Loucy (cell line): ENCODE data around the gene ST8SIA5.

ENCODE experiments used
- H2AFZ ChIP-seq: fragments of 200-600 bp; sonication (generic); 2 replicates; pipeline ENCODE4 v1.6.0; 2016; ENCODE audit warnings: antibody characterized with exemption, mild to moderate bottlenecking, low read length, moderate library complexity
- H3F3A ChIP-seq: fragments of 200-600 bp; 2 replicates; pipeline ENCODE4 v1.6.0; 2016; ENCODE audit warnings: antibody characterized with exemption, low read depth, mild to moderate bottlenecking
- H3K27me3 ChIP-seq: fragments of 200-600 bp; sonication (generic); 2 replicates; pipeline ENCODE4 v1.6.1; 2014; ENCODE audit warnings: low read length, mild to moderate bottlenecking; ENCODE audit not compliant: insufficient read depth, poor library complexity, severe bottlenecking
- H3K36me3 ChIP-seq: fragments of 200-600 bp; sonication (generic); 2 replicates; pipeline ENCODE4 v1.6.1; 2016; ENCODE audit warnings: low read length; ENCODE audit not compliant: insufficient read depth
- H3K4me1 ChIP-seq: fragments of 200-600 bp; sonication (generic); 2 replicates; pipeline ENCODE4 v1.5.1; 2014; ENCODE audit warnings: low read length, mild to moderate bottlenecking; ENCODE audit not compliant: insufficient read depth, poor library complexity, severe bottlenecking
- H3K4me2 ChIP-seq: fragments of 200-600 bp; sonication (generic); 2 replicates; pipeline ENCODE4 v1.6.0; 2014; ENCODE audit warnings: antibody characterized with exemption, low read length, low read depth, mild to moderate bottlenecking; ENCODE audit not compliant: poor library complexity, severe bottlenecking
- H3K4me3 ChIP-seq: fragments of 200-600 bp; sonication (generic); 2 replicates; pipeline ENCODE4 v1.5.1; 2014; ENCODE audit warnings: low read length, mild to moderate bottlenecking, mixed read lengths; ENCODE audit not compliant: poor library complexity, severe bottlenecking
- H3K79me2 ChIP-seq: fragments of 200-600 bp; sonication (generic); 2 replicates; pipeline ENCODE4 v1.6.1; 2014; ENCODE audit warnings: low read length; ENCODE audit not compliant: insufficient read depth
- H3K9ac ChIP-seq: fragments of 200-600 bp; sonication (generic); 2 replicates; pipeline ENCODE4 v1.6.0; 2014; ENCODE audit warnings: mild to moderate bottlenecking, low read depth, low read length, moderate library complexity; ENCODE audit not compliant: poor library complexity, severe bottlenecking
- H3K9me2 ChIP-seq: fragments of 200-600 bp; sonication (generic); replicated peaks from 2 replicates; pipeline ENCODE4 v1.6.1; 2016; ENCODE audit warnings: low read depth, low read length, mixed read lengths
- H3K9me3 ChIP-seq: fragments of 200-600 bp; sonication (generic); 2 replicates; pipeline ENCODE4 v1.6.1; 2014; ENCODE audit warnings: mild to moderate bottlenecking, antibody characterized with exemption, low read length, low read depth; ENCODE audit not compliant: insufficient read depth
- H4K20me1 ChIP-seq: fragments of 200-600 bp; sonication (generic); 2 replicates; pipeline ENCODE4 v1.6.0; 2014; ENCODE audit warnings: antibody characterized with exemption, low read length, mild to moderate bottlenecking; ENCODE audit not compliant: insufficient read depth, poor library complexity, severe bottlenecking
- CTCF ChIP-seq: fragments of 200-600 bp; sonication (generic); conservative IDR thresholded peaks from 2 replicates; pipeline ENCODE4 v1.5.1; 2014; ENCODE audit warnings: mild to moderate bottlenecking, antibody characterized with exemption, low read length
- EZH2phosphoT487 ChIP-seq: fragments of 200-600 bp; IDR thresholded peaks from 2 replicates; pipeline ENCODE4 v1.6.1; 2018; ENCODE audit warnings: antibody characterized with exemption, mild to moderate bottlenecking, moderate library complexity, borderline replicate concordance

ST8SIA5 gene

GRCh38 chr18:46628206-46628605 lies 128.6 kb downstream of the ST8SIA5 start:
- H3K9me3 ChIP-seq = no peaks in the 10 kb centered on the region
- no peaks in the 10 kb centered on the region for H3K79me2 ChIP-seq
- H3K36me3 ChIP-seq = no peaks in the 10 kb centered on the region
- H3K4me1 ChIP-seq = peaks cover 3% of the 10 kb centered on the region
- H3K27me3 ChIP-seq = no peaks in the 10 kb centered on the region
- no peak overlapping the region for H3K4me2 ChIP-seq
- no peak overlapping the region for H3K9ac ChIP-seq
- no peak overlapping the region for H3K4me3 ChIP-seq
- no peaks in the 10 kb centered on the region for H4K20me1 ChIP-seq
- no peaks in the 10 kb centered on the region for H3F3A ChIP-seq
- H3K9me2 ChIP-seq = no peaks in the 10 kb centered on the region
- TF ChIP-seq CTCF = no peak
- TF ChIP-seq EZH2phosphoT487 = no peak
- no peak overlapping the region for H2AFZ ChIP-seq

GRCh38 chr18:46627136-46627535 lies 129.7 kb downstream of the ST8SIA5 start:
- Histone ChIP-seq H3K4me1 (peaks cover 3% of the 10 kb centered on the region), H3K4me2 (no peak overlapping the region), H3K27me3 (no peaks in the 10 kb centered on the region), H3K4me3 (no peak overlapping the region), H3F3A (no peaks in the 10 kb centered on the region), H3K9me2 (no peaks in the 10 kb centered on the region), H4K20me1 (no peaks in the 10 kb centered on the region), H3K79me2 (no peaks in the 10 kb centered on the region), H3K36me3 (no peaks in the 10 kb centered on the region), H3K9ac (no peak overlapping the region), H3K9me3 (no peaks in the 10 kb centered on the region), H2AFZ (no peak overlapping the region)
- TF ChIP-seq CTCF (no peak), EZH2phosphoT487 (no peak)

- H3K4me3 ChIP-seq = no peak overlapping the region
- no peak overlapping the region for H2AFZ ChIP-seq
- no peak overlapping the region for H3K9ac ChIP-seq
- no peaks in the 10 kb centered on the region for H3K36me3 ChIP-seq
- H3K9me2 ChIP-seq = no peaks in the 10 kb centered on the region
- H3K4me2 ChIP-seq = no peak overlapping the region
- peaks cover 3% of the 10 kb centered on the region for H3K4me1 ChIP-seq
- no peaks in the 10 kb centered on the region for H3K27me3 ChIP-seq
- H4K20me1 ChIP-seq = no peaks in the 10 kb centered on the region
- H3K9me3 ChIP-seq = no peaks in the 10 kb centered on the region
- TF ChIP-seq EZH2phosphoT487 = no peak
- no peak for TF ChIP-seq CTCF
- H3F3A ChIP-seq = no peaks in the 10 kb centered on the region
- H3K79me2 ChIP-seq = no peaks in the 10 kb centered on the region
Measured at GRCh38 chr18:46625069-46625468, 131.8 kb downstream of the ST8SIA5 start.
